ENCODE measurements around the gene FURIN. TPM values are rescaled to one million over a fixed set of nuclear protein-coding genes. Genes with fewer than 3 reads are reported as not detected.
A peak's percentile ranks its signal among the peaks of the same experiment; 100 is the strongest.

Gene FURIN
- total RNA-seq, 1 experiment from 2014 or later = 35.1 TPM

DNA sequence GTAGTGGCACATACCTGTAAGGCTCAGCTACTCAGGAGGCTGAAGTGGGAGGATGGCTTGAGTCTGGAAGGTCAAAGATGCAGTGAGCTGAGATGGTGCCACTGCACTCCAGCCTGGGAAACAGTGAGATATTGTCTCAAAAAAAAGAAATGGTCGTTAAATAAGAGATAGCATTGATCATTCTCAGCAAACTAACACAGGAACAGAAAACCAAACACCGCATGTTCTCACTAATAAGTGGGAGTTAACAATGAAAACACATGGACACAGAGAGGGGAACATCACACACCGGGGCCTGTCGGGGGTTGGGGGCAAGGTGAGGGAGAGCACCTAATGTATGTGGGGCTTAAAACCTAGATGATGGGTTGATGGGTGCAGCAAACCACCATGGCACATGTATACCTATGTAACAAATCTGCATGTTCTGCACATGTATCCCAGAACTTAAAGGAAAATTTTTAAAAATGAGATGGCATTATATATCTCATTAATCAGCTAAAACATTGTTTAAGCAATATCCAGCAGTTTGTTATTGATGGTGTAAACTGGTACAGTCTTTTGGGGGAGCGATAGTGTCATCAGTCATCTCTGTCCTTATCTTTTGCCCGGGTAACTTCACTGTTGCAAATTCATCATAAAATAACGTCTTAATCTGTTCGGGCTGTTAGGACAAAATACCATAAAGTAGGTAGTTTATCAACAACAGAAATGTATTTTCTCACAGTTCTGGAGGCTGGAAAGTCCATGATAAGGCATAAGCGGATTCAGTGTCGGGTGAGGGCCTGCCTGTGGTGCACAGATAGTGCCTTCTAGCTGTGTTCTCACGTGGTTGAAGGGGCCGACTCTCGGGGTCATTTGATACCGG lies 33.0 kb downstream of the FURIN start:
- Histone ChIP-seq H2AK5ac (ENCODE audit: insufficient read length, low read length) (no peak overlapping the region), H3K79me2 (ENCODE audit: insufficient read depth, low read length) (no peaks in the 10 kb centered on the region), H3K27ac (ENCODE audit: insufficient read length, low read depth, low read length) (no peak overlapping the region), H4K20me1 (ENCODE audit: control insufficient read depth, insufficient read depth, insufficient read length) (no peaks in the 10 kb centered on the region), H4K8ac (replicated peaks; ENCODE audit: insufficient read length, low read depth, low read length) (no peak overlapping the region), H3K9ac (ENCODE audit: extremely low read depth, insufficient read length, low read length) (no peak overlapping the region), H3K56ac (ENCODE audit: insufficient read length, low read depth, low read length) (no peak overlapping the region), H3K79me1 (ENCODE audit: insufficient read depth, low read depth, low read length, poor library complexity, severe bottlenecking) (no peaks in the 10 kb centered on the region), H3K4ac (ENCODE audit: low read depth, low read length) (no peak overlapping the region), H3K23me2 (ENCODE audit: insufficient read length, low read depth, low read length, poor library complexity, severe bottlenecking) (peaks cover 8% of the 10 kb centered on the region), H3K27me3 (ENCODE audit: insufficient read depth, low read length) (no peaks in the 10 kb centered on the region; the same call in 1 of the 2 replicates), H2BK12ac (ENCODE audit: insufficient read length, low read depth, low read length) (no peak overlapping the region), H3K4me2 (ENCODE audit: insufficient read depth, insufficient read length, low read length) (no peak overlapping the region), H3K9me3 (ENCODE audit: control insufficient read depth, low read depth, low read length) (no peaks in the 10 kb centered on the region), H3T11ph (ENCODE audit: low read length) (no peak overlapping the region), H4K91ac (ENCODE audit: insufficient read length, low read depth, low read length) (no peak overlapping the region), H3K23ac (ENCODE audit: insufficient read length, low read depth, low read length) (no peak overlapping the region), H2BK120ac (ENCODE audit: low read depth, low read length, poor library complexity, severe bottlenecking) (no peak overlapping the region), H4K5ac (ENCODE audit: insufficient read length, low read depth, low read length) (no peak overlapping the region), H2BK20ac (ENCODE audit: low read depth, low read length, poor library complexity, severe bottlenecking) (no peak overlapping the region), H3K14ac (ENCODE audit: insufficient read depth, low read length) (no peak overlapping the region), H3K4me1 (ENCODE audit: insufficient read depth, low read length) (peaks cover 3% of the 10 kb centered on the region; the same call in 1 of the 2 replicates), H2BK5ac (ENCODE audit: insufficient read length, low read length) (no peak overlapping the region), H3K18ac (ENCODE audit: insufficient read length, low read depth, low read length) (no peak overlapping the region), H2AFZ (ENCODE audit: low read length) (no peak overlapping the region), H2BK15ac (ENCODE audit: low read depth, low read length) (no peak overlapping the region)
- no peak for DNase-seq
- no peak for TF ChIP-seq CTCF (conservative IDR thresholded peaks at IDR 0.05)
- WGBS (ENCODE audit: extremely low coverage, insufficient read length, low lambda C conversion rate) = no CpG with 5 or more reads among the region's 14 CpGs
- H3K4me3 Mint-ChIP-seq = peak overlapping the region; percentile 70 to 87
- peaks cover 29% of the 10 kb centered on the region for H3K27me3 Mint-ChIP-seq (ENCODE audit: low read depth)
- peaks cover 19% of the 10 kb centered on the region in 2 experiments for H3K4me1 Mint-ChIP-seq
- peaks cover 7 to 16% (median 12%) of the 10 kb centered on the region in 3 experiments for H3K36me3 Mint-ChIP-seq (ENCODE audit: insufficient read depth in 1 of 3, low read depth in 3 of 3)
- H3K27ac Mint-ChIP-seq = no peak overlapping the region
- no peaks in the 10 kb centered on the region for H3K9me3 Mint-ChIP-seq
